B cell (primary cell): ENCODE measurements around the gene ZNF287. TPM values are rescaled to one million over a fixed set of nuclear protein-coding genes. Genes with fewer than 3 reads are reported as not detected.
"Not testable (repeated sequence)": the region's sequence is repeated elsewhere in the genome, so short reads cannot be mapped to it uniquely, and the experiment has no call there.

ENCODE experiments used
- ATAC-seq: fragments of 200-7000 bp; cut with Tn5 transposase; one replicate; pipeline ENCODE4 v1.10.0; 2021; ENCODE audit warnings: low read depth, mild to moderate bottlenecking, moderate number of reproducible peaks, moderate library complexity
- CTCF ChIA-PET: fragments of 350-600 bp; sonication (Branson Sonifier 250); formaldehyde crosslinking; loops from one replicate; lab custom pipeline; 2021; ENCODE audit warnings: antibody characterized with exemption, inconsistent platforms; lab: Charles Lee
- POLR2A ChIA-PET: fragments of 350-600 bp; sonication (Branson Sonifier 250); formaldehyde crosslinking; loops from one replicate; lab custom pipeline; 2021; ENCODE audit warnings: antibody characterized with exemption; lab: Charles Lee
- DNase-seq: peaks from one replicate; pipeline ENCODE4 v3.0.0; 2013
- H2AFZ ChIP-seq: 2 replicates; pipeline ENCODE4 v1.6.1; 2012; ENCODE audit warnings: mild to moderate bottlenecking, low read depth, low read length; ENCODE audit not compliant: insufficient read depth, poor library complexity, severe bottlenecking
- H3K27ac ChIP-seq, 2 donors: 1 replicate in 1 of 2; 2 replicates in 1 of 2; pipeline ENCODE4 v1.5.1; 2012 to 2013; ENCODE audit warnings: low read length in 2 of 2, mild to moderate bottlenecking in 2 of 2, moderate library complexity in 1 of 2
- H3K27me3 ChIP-seq, 4 experiments: fragments of 200-600 bp in 1 of 4; sonication (generic) in 1 of 4; replicated peaks in 1 of 4; 1 replicate in 2 of 4; 2 replicates in 2 of 4; pipeline versions ENCODE4 v1.6.1 to v1.7.0; 2013 to 2016; ENCODE audit warnings: low read length in 3 of 4, mild to moderate bottlenecking in 2 of 4, mixed read lengths in 1 of 4, moderate library complexity in 1 of 4; ENCODE audit not compliant: insufficient read depth in 4 of 4, control insufficient read depth in 3 of 4; ENCODE audit errors: control extremely low read depth in 1 of 4
- H3K36me3 ChIP-seq, 2 experiments: replicated peaks in 1 of 2; 1 replicate in 1 of 2; 2 replicates in 1 of 2; pipeline versions ENCODE4 v1.6.1 to v1.7.1; 2013; ENCODE audit warnings: low read length in 1 of 2; ENCODE audit not compliant: insufficient read depth in 2 of 2, control insufficient read depth in 1 of 2; ENCODE audit errors: control extremely low read depth in 1 of 2, extremely low read depth in 1 of 2
- H3K4me1 ChIP-seq, 2 donors: fragments of 200-600 bp in 1 of 2; sonication (generic) in 1 of 2; 1 replicate in 1 of 2; 2 replicates in 1 of 2; pipeline versions ENCODE4 v1.5.1 to v1.6.1; 2013 to 2017; ENCODE audit warnings: low read length in 2 of 2; ENCODE audit not compliant: control insufficient read depth in 2 of 2, insufficient read depth in 2 of 2
- H3K4me2 ChIP-seq: replicated peaks from 2 replicates; pipeline ENCODE3; 2012; ENCODE audit warnings: mild to moderate bottlenecking, low read depth, low read length; ENCODE audit not compliant: poor library complexity, severe bottlenecking
- H3K4me3 ChIP-seq, 5 experiments: fragments of 200-600 bp in 1 of 5; sonication (generic) in 1 of 5; 1 replicate in 3 of 5; 2 replicates in 2 of 5; pipeline versions ENCODE4 v1.5.1 to v1.7.0; 2011 to 2016; ENCODE audit warnings: low read length in 4 of 5, mild to moderate bottlenecking in 4 of 5, low read depth in 2 of 5, control low read depth in 1 of 5, moderate library complexity in 1 of 5; ENCODE audit not compliant: insufficient read depth in 1 of 5; ENCODE audit errors: control extremely low read depth in 1 of 5, extremely low read depth in 1 of 5
- H3K79me2 ChIP-seq: fragments of 200-600 bp; sonication (generic); one replicate; pipeline ENCODE4 v1.6.0; 2016; ENCODE audit warnings: low read length; ENCODE audit not compliant: control insufficient read depth, insufficient read depth
- H3K9ac ChIP-seq: fragments of 200-600 bp; sonication (generic); 2 replicates; pipeline ENCODE4 v1.6.1; 2017; ENCODE audit warnings: mild to moderate bottlenecking, low read length, moderate library complexity
- H3K9me3 ChIP-seq, 3 donors: one replicate each; pipeline versions ENCODE4 v1.6.1 to v1.7.1; 2013; ENCODE audit warnings: low read length in 2 of 3; ENCODE audit not compliant: control insufficient read depth in 2 of 3, insufficient read depth in 1 of 3; ENCODE audit errors: control extremely low read depth in 1 of 3
- H4K20me1 ChIP-seq: 2 replicates; pipeline ENCODE4 v1.6.0; 2012; ENCODE audit warnings: mild to moderate bottlenecking, low read length; ENCODE audit not compliant: insufficient read depth, control insufficient read depth, poor library complexity, severe bottlenecking
- H3K27ac Mint-ChIP-seq: one replicate; pipeline ENCODE4 v1.8.0; 2021; ENCODE audit warnings: mixed read lengths
- H3K27me3 Mint-ChIP-seq: one replicate; pipeline ENCODE4 v1.8.0; 2021; ENCODE audit warnings: mixed read lengths
- H3K4me1 Mint-ChIP-seq: one replicate; pipeline ENCODE4 v1.8.0; 2021; ENCODE audit warnings: mixed read lengths
- H3K4me3 Mint-ChIP-seq: one replicate; pipeline ENCODE4 v1.8.0; 2021; ENCODE audit warnings: mixed read lengths
- H3K9me3 Mint-ChIP-seq: one replicate; pipeline ENCODE4 v1.8.0; 2022; ENCODE audit warnings: mixed read lengths; ENCODE audit not compliant: insufficient read depth
- EZH2 ChIP-seq: IDR thresholded peaks from 2 replicates; pipeline ENCODE4 v1.6.1; 2012; ENCODE audit warnings: borderline replicate concordance, low read depth, mild to moderate bottlenecking, moderate library complexity, low read length; ENCODE audit not compliant: insufficient read depth, poor library complexity, severe bottlenecking
- WGBS: methylation state at CpG from one replicate; pipeline ENCODE4 v1.1.5; 2013; ENCODE audit warnings: missing lambda C conversion rate; ENCODE audit not compliant: insufficient coverage; 5-methylcytosine and 5-hydroxymethylcytosine counted together
- intact Hi-C: fragments of 100-400 bp; cut with micrococcal nuclease; formaldehyde crosslinking; loops from one replicate; pipeline ENCODE4 v1.10.0; 2022
- polyA plus RNA-seq: library from polyadenylated mRNA; depleted of rRNA; stranded (reverse); fragments of >200 nt; gene quantifications from 2 replicates; pipeline ENCODE4 v1.2.3, GENCODE V29; 2012
- total RNA-seq, 2 donors: library from RNA; stranded (reverse); fragments of 120-200 nt in 1 of 2; gene quantifications; 1 replicate in 1 of 2; 2 replicates in 1 of 2; pipeline versions ENCODE4 v1.2.3 to v1.2.4, GENCODE V29; 2013 to 2022
- TF ChIP-seq, protein P1 (sequence below): fragments of 200-600 bp; IDR thresholded peaks from one replicate; pipeline ENCODE4 v1.8.0; 2022; ENCODE audit warnings: antibody characterized with exemption, mild to moderate bottlenecking

Gene ZNF287
- total and polyA plus RNA-seq, 2 donors (not counting 1 experiment from before 2014, with no cell fraction given), result 4.2 to 19.3 TPM

- H3K79me2 ChIP-seq, result no peaks in the 10 kb centered on the region
- no peak overlapping the region for H3K27ac ChIP-seq
- peaks cover 0 to 10% (median 1%) of the 10 kb centered on the region in 4 experiments for H3K27me3 ChIP-seq
- intact Hi-C loops, result no loop called here
- no peak for DNase-seq
- H3K9me3 ChIP-seq, result no peaks in the 10 kb centered on the region
- POLR2A ChIA-PET, result no interaction called here
- Mint-ChIP-seq H3K4me1 (peaks cover 4% of the 10 kb centered on the region), H3K27me3 (peaks cover 56% of the 10 kb centered on the region), H3K9me3 (no peaks in the 10 kb centered on the region), H3K27ac (no peak overlapping the region), H3K4me3 (no peak overlapping the region)
- CTCF ChIA-PET, result no interaction called here
- no peaks in the 10 kb centered on the region for H4K20me1 ChIP-seq
- H3K4me1 ChIP-seq, result no peaks in the 10 kb centered on the region
- no peak overlapping the region for H3K4me3 ChIP-seq
- H2AFZ ChIP-seq, result no peak overlapping the region
- 65% methylated on average over 4 of the region's 4 CpGs for WGBS
- H3K9ac ChIP-seq, result no peak overlapping the region
- ATAC-seq, result no peak
- TF ChIP-seq EZH2, result no peak
- TF ChIP-seq, protein P1, sequence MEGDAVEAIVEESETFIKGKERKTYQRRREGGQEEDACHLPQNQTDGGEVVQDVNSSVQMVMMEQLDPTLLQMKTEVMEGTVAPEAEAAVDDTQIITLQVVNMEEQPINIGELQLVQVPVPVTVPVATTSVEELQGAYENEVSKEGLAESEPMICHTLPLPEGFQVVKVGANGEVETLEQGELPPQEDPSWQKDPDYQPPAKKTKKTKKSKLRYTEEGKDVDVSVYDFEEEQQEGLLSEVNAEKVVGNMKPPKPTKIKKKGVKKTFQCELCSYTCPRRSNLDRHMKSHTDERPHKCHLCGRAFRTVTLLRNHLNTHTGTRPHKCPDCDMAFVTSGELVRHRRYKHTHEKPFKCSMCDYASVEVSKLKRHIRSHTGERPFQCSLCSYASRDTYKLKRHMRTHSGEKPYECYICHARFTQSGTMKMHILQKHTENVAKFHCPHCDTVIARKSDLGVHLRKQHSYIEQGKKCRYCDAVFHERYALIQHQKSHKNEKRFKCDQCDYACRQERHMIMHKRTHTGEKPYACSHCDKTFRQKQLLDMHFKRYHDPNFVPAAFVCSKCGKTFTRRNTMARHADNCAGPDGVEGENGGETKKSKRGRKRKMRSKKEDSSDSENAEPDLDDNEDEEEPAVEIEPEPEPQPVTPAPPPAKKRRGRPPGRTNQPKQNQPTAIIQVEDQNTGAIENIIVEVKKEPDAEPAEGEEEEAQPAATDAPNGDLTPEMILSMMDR, result no peak
- no peaks in the 10 kb centered on the region for H3K36me3 ChIP-seq
- H3K4me2 ChIP-seq, result no peak overlapping the region
Observed at GRCh38 chr17:16527298-16527697, 41.7 kb downstream of the ZNF287 start.

- H2AFZ ChIP-seq, H3K4me3 Mint-ChIP-seq, H3K27me3 ChIP-seq, H3K4me1 ChIP-seq, H3K79me2 ChIP-seq, H3K4me1 Mint-ChIP-seq, H4K20me1 ChIP-seq, DNase-seq, H3K9ac ChIP-seq, H3K9me3 ChIP-seq, H3K27ac Mint-ChIP-seq, H3K4me3 ChIP-seq, H3K4me2 ChIP-seq, H3K9me3 Mint-ChIP-seq, POLR2A ChIA-PET, intact Hi-C loops, ATAC-seq, H3K36me3 ChIP-seq, H3K27ac ChIP-seq: not testable (repeated sequence)
- CTCF ChIA-PET, result interaction anchor here (1.0 to 1.1 kb wide), 2 partner anchors 9 to 73 kb away, joined by 3 to 4 read pairs; no protein-coding TSS in a partner anchor
- 97% methylated on average over 6 of the region's 6 CpGs for WGBS
- H3K27me3 Mint-ChIP-seq, result peaks cover 57% of the 10 kb centered on the region
Observed at GRCh38 chr17:16525556-16525955, 43.4 kb downstream of the ZNF287 start.
